ENCODE measurements around the gene MCM8. TPM values are rescaled to one million over a fixed set of nuclear protein-coding genes. Genes with fewer than 3 reads are reported as not detected.

MCM8 gene
- total RNA-seq, 2 experiments from 2014 or later, result 46.6 to 47.8 TPM

DNA sequence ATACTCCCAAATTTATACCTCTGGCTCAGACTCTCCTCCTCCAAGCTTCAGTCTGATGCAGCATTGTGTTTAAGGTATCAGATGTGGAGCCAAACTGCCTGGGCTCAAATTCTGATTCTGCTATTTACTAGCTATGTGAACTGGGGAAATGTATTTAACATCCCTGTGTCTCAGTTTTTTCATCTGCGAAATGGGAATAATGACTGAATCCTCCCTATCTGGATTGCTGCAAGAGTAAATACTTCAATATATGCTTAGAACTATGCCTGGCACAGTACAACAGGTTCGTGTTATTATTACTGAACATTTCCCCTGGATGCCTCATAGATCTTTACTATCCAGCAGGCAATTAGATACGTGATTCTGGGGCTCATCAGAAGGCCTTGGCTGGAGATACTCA is 97.9 kb downstream of the MCM8 start:
- Mint-ChIP-seq H3K9me3 (no peaks in the 10 kb centered on the region), H3K4me3 (no peak overlapping the region), H3K4me1 (ENCODE audit: low read depth) (peaks cover 5% of the 10 kb centered on the region), H3K36me3 (ENCODE audit: low read depth) (no peaks in the 10 kb centered on the region), H3K27me3 (peaks cover 22% of the 10 kb centered on the region), H3K27ac (no peak overlapping the region)
- TF ChIP-seq, protein P1, sequence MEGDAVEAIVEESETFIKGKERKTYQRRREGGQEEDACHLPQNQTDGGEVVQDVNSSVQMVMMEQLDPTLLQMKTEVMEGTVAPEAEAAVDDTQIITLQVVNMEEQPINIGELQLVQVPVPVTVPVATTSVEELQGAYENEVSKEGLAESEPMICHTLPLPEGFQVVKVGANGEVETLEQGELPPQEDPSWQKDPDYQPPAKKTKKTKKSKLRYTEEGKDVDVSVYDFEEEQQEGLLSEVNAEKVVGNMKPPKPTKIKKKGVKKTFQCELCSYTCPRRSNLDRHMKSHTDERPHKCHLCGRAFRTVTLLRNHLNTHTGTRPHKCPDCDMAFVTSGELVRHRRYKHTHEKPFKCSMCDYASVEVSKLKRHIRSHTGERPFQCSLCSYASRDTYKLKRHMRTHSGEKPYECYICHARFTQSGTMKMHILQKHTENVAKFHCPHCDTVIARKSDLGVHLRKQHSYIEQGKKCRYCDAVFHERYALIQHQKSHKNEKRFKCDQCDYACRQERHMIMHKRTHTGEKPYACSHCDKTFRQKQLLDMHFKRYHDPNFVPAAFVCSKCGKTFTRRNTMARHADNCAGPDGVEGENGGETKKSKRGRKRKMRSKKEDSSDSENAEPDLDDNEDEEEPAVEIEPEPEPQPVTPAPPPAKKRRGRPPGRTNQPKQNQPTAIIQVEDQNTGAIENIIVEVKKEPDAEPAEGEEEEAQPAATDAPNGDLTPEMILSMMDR (IDR thresholded peaks at IDR 0.05), result no peak
- intact Hi-C loops (cut with micrococcal nuclease), result no loop called here
- CTCF ChIA-PET, result interaction anchor here (0.8 kb wide), 1 partner anchor 29 kb away, joined by 3 read pairs; no protein-coding TSS in a partner anchor
- ATAC-seq (no peak), DNase-seq (no peak)
- POLR2A ChIA-PET, result no interaction called here

Other genes starting within 250 kb of the MCM8 start
- 1 to 10 TPM; 6.5 to 6.9 TPM for gene SHLD1, start 200.3 kb upstream of the MCM8 start, total RNA-seq
- gene CHGB, start 39.1 kb upstream of the MCM8 start, total RNA-seq, result not detected
- gene TRMT6, start 119 bp upstream of the MCM8 start, total RNA-seq, result 10 to 100 TPM; 15.9 to 16.7 TPM
- gene CRLS1, start 55.5 kb downstream of the MCM8 start, total RNA-seq, result 10 to 100 TPM; 52.1 to 54.8 TPM
- not detected for gene LRRN4, start 103.4 kb downstream of the MCM8 start, total RNA-seq
- under 1 TPM; 0.09 to 0.52 TPM for gene FERMT1, start 172.4 kb downstream of the MCM8 start, total RNA-seq